K562 (cell line): ENCODE measurements around the gene ADAP2. TPM values are rescaled to one million over a fixed set of nuclear protein-coding genes. Genes with fewer than 3 reads are reported as not detected.
A peak's percentile ranks its signal among the peaks of the same experiment; 100 is the strongest.

Experiments
- ATAC-seq: fragments of 200-7000 bp; cut with Tn5 transposase; 3 replicates; pipeline ENCODE4 v1.9.1; 2020; ENCODE audit warnings: moderate library complexity
- BruUV-seq: library from RNA; stranded (reverse); fragments of 400-500 nt; replicated peaks from 2 replicates; lab custom pipeline; 2021; lab: Mats Ljungman, UMichigan
- CTCF ChIA-PET: fragments of 300-600 bp; formaldehyde crosslinking; extraction: SDS; loops from one replicate; lab custom pipeline; 2021; ENCODE audit warnings: low intra/inter-chr PET ratio; lab: Yijun Ruan, JAX
- POLR2A ChIA-PET: fragments of 300-600, 350-650 bp; sonication (Branson Sonifier 250); formaldehyde crosslinking; extraction: SDS; loops from one replicate; lab custom pipeline; 2021; ENCODE audit warnings: antibody characterized with exemption, inconsistent platforms; lab: Yijun Ruan, JAX
- DNase-seq, 4 experiments: peaks; one replicate each; pipeline versions ENCODE4 v3.0.0 to v3.0.0-alpha.2; 2011 to 2018; ENCODE audit warnings: low spot score in 3 of 4, mixed read lengths in 3 of 4; ENCODE audit errors: extremely low read depth in 1 of 4
- FAIRE-seq: peaks from 2 replicates; lab custom pipeline; 2011; peaks lifted over from hg19 to GRCh38; lab: Jason Lieb, UNC
- H2AFZ ChIP-seq: 2 replicates; pipeline ENCODE4 v1.6.0; 2011; ENCODE audit warnings: low read depth, low read length, control low read depth, inconsistent platforms
- H3K27ac ChIP-seq: fragments of 200-600 bp; 3 replicates; pipeline ENCODE4 v1.8.0; 2011; ENCODE audit warnings: low read depth, mild to moderate bottlenecking, control low read depth, inconsistent platforms, low read length, moderate library complexity, mixed read lengths; ENCODE audit errors: extremely low read depth
- H3K27me3 ChIP-seq, 2 experiments: fragments of 300-600 bp in 1 of 2; 2 replicates in 1 of 2; 3 replicates in 1 of 2; pipeline versions ENCODE4 v1.6.0 to v1.8.0; 2011; ENCODE audit warnings: inconsistent platforms in 2 of 2, low read length in 2 of 2, mild to moderate bottlenecking in 1 of 2, mixed read lengths in 1 of 2, moderate library complexity in 1 of 2; ENCODE audit not compliant: control insufficient read depth in 2 of 2, insufficient read depth in 2 of 2
- H3K36me3 ChIP-seq: fragments of 300-600 bp; 3 replicates; pipeline ENCODE4 v1.8.0; 2011; ENCODE audit warnings: mild to moderate bottlenecking, low read length, inconsistent platforms; ENCODE audit not compliant: control insufficient read depth, insufficient read depth
- H3K4me1 ChIP-seq, 2 experiments: fragments of 200-600 bp in 1 of 2; replicated peaks in 1 of 2; 2 replicates in 1 of 2; 3 replicates in 1 of 2; pipeline versions ENCODE4 v1.5.1 to v1.8.0; 2011; ENCODE audit warnings: inconsistent platforms in 2 of 2, low read length in 2 of 2, mild to moderate bottlenecking in 1 of 2, mixed read lengths in 1 of 2, moderate library complexity in 1 of 2; ENCODE audit not compliant: control insufficient read depth in 2 of 2, insufficient read depth in 2 of 2
- H3K4me2 ChIP-seq: 2 replicates; pipeline ENCODE4 v1.6.1; 2011; ENCODE audit warnings: low read length, control low read depth, inconsistent platforms, mixed read lengths; ENCODE audit not compliant: insufficient read depth
- H3K4me3 ChIP-seq: fragments of 200-600 bp; sonication (generic), shearing (Covaris generic); 2 replicates; pipeline ENCODE4 v1.5.1; 2016; ENCODE audit warnings: control low read depth, inconsistent platforms
- H3K79me2 ChIP-seq: fragments of 200-600 bp; 3 replicates; pipeline ENCODE4 v1.8.0; 2011; ENCODE audit warnings: low read length, inconsistent platforms; ENCODE audit not compliant: control insufficient read depth, insufficient read depth
- H3K9ac ChIP-seq, 2 experiments: 2 replicates each; pipeline versions ENCODE4 v1.6.0 to v1.6.1; 2011; ENCODE audit warnings: low read depth in 2 of 2, low read length in 2 of 2, control low read depth in 1 of 2, inconsistent platforms in 1 of 2, mild to moderate bottlenecking in 1 of 2, mixed read lengths in 1 of 2; ENCODE audit not compliant: insufficient read depth in 1 of 2
- H3K9me1 ChIP-seq: one replicate; pipeline ENCODE4 v1.6.0; 2011; ENCODE audit warnings: inconsistent platforms, mild to moderate bottlenecking, low read length, moderate library complexity; ENCODE audit not compliant: control insufficient read depth, insufficient read depth
- H3K9me3 ChIP-seq: replicated peaks from 2 replicates; pipeline ENCODE4 v1.5.1; 2011; ENCODE audit warnings: low read depth, low read length, inconsistent platforms; ENCODE audit not compliant: control insufficient read depth, insufficient read depth
- H4K20me1 ChIP-seq: replicated peaks from 2 replicates; pipeline ENCODE4 v1.6.1; 2011; ENCODE audit warnings: low read length, inconsistent platforms, mixed read lengths; ENCODE audit not compliant: control insufficient read depth, insufficient read depth
- GATAD2A ChIP-seq: fragments of 450-650 bp; IDR thresholded peaks from 2 replicates; pipeline ENCODE4 v1.6.1; 2017
- KAT8 ChIP-seq: fragments of 450-650 bp; IDR thresholded peaks from 2 replicates; pipeline ENCODE4 v1.6.1; 2016; ENCODE audit warnings: low read depth, mild to moderate bottlenecking
- NFRKB ChIP-seq: fragments of 450-650 bp; IDR thresholded peaks from 2 replicates; pipeline ENCODE4 v1.6.1; 2016; ENCODE audit warnings: low read depth
- RCOR1 ChIP-seq, 2 experiments: IDR thresholded peaks; 2 replicates each; pipeline ENCODE4 v1.6.1; 2012; ENCODE audit warnings: low read depth in 2 of 2, low read length in 2 of 2, borderline replicate concordance in 1 of 2, improper control_type of control experiment in 1 of 2
- RFX1 ChIP-seq: fragments of 450-650 bp; IDR thresholded peaks from 2 replicates; pipeline ENCODE4 v1.6.1; 2016; ENCODE audit warnings: mild to moderate bottlenecking, moderate library complexity
- WGBS: fragments of 100-300 bp; shearing (Covaris generic); methylation state at CpG from one replicate; pipeline ENCODE4 v1.1.6; 2016; ENCODE audit warnings: low coverage, mixed read lengths; ENCODE audit not compliant: insufficient coverage; ENCODE audit errors: missing lambda C conversion rate; 5-methylcytosine and 5-hydroxymethylcytosine counted together
- in situ Hi-C: fragments of 300-500 bp; cut with MboI; formaldehyde crosslinking; loops from 4 replicates; pipeline ENCODE4 v1.15.0; 2018; ENCODE audit warnings: inconsistent platforms, mixed read lengths
- intact Hi-C: fragments of 100-400 bp; cut with micrococcal nuclease; formaldehyde crosslinking; loops from 2 replicates; pipeline ENCODE4 v1.14.2; 2022
- polyA plus RNA-seq, 8 experiments: library from polyadenylated mRNA; depleted of rRNA in 4 of 8; stranded (reverse) in 5 of 8; unstranded in 3 of 8; fragments of >200 nt; fragmentation: Nextera tagmentation in 2 of 8; fragmentation: Illumina TruSeq in 1 of 8; extraction: Ambion mirVana in 2 of 8; extraction: Trizol in 1 of 8; gene quantifications; 2 replicates each; pipeline versions ENCODE4 v1.2.1 to v1.2.3, GENCODE V29; 2011 to 2014; ENCODE audit warnings: inconsistent platforms in 1 of 8, missing spikeins in 1 of 8
- total RNA-seq, 7 experiments: library from RNA; depleted of rRNA in 6 of 7; stranded (reverse); fragments of >200 nt in 6 of 7; fragmentation: Illumina TruSeq in 2 of 7; extraction: Trizol in 2 of 7; gene quantifications; 2 replicates each; pipeline versions ENCODE4 v1.2.1 to v1.2.3, GENCODE V29; 2011 to 2021; ENCODE audit warnings: low replicate concordance in 1 of 7
- TF ChIP-seq, protein P1 (sequence below), 2 experiments: fragments of 450-650 bp; formaldehyde crosslinking in 1 of 2; IDR thresholded peaks; 2 replicates each; pipeline versions ENCODE4 v1.4.0 to v1.6.1; 2014 to 2020; ENCODE audit warnings: mild to moderate bottlenecking in 2 of 2, borderline replicate concordance in 1 of 2, low read depth in 1 of 2
- TF ChIP-seq, protein P2 (sequence below): fragments of 450-650 bp; conservative IDR thresholded peaks from 2 replicates; pipeline ENCODE4 v1.6.1; 2016; ENCODE audit warnings: missing genetic modification characterization, low read depth, mild to moderate bottlenecking, control low read depth, missing compliant biosample characterization

Gene ADAP2
- total and polyA plus RNA-seq, 9 of the 15 experiments (the other 6 are each of a cell fraction or from before 2014, with no cell fraction given), result 0.06 to 0.73 (median 0.23) TPM; not detected in 5

DNA sequence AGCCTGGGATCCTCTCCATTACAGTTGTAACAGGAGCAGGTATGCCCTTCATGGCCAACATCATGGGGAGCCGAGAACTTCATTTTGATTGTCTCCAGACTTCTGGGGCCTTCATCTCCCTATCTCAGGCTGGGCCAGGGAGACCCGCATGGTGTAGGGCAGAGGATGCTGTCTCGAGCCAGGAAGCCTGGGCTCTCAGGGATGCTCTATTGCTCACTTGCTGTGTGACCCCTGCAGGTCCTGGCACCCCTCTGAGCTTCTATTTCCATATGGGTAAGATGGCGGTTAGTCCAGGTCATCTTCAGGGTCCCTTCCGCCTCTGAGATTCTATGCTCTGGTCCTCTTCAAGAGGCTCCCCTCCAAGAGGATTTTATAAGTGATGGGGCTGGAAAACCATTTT is 28.4 kb downstream of the ADAP2 start (continued):
- TF ChIP-seq GATAD2A (no peak), NFRKB (no peak), KAT8 (no peak)

DNA sequence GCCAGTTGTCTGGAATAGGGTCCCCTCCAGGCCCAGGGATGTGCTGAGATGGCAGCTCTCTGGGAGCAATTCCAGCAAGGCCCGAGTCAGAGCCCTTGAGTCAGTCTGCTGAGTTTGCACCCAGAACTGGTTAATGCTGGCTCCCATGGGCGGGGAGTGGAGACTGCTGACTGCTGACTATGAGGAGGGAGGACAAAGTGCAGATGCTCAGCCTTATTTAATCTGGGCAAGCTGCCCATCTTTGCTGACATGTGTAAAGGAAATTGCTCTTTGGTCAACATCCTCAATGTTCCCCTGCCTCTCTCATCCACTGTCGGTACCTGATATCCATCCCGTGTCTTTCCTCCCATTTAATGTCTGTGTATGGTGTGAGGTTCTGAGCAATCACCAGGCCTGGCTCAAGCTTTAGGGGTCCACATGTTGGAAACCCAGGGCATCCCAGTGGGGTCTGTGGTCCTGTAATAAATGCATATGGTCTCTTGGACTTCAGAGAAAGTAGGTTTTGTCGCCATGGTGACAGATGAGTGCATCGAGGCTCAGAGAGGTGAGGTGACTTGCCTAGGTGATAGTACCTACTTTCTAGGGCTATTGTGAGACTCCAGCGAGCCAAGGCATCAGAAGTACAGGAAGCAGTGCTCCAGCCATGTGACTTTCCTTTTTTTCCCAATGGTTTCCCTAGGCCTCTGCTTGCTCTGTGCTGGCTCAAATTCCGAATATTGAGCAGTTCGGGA is 29.1 kb downstream of the ADAP2 start:
- no TSS peak for BruUV-seq
- no peaks in the 10 kb centered on the region for H3K9me1 ChIP-seq
- H3K27me3 ChIP-seq, result peaks cover 12 to 38% of the 10 kb centered on the region in 2 experiments; a peak in 4 of 5 replicates
- H3K4me3 ChIP-seq, result no peak overlapping the region
- TF ChIP-seq RFX1 (peak; percentile 53), RCOR1 (IDR thresholded peaks at IDR 0.05; ENCODE audit: borderline replicate concordance in 1 of 2, low read depth in 2 of 2, low read length in 2 of 2) (0 out of 4 replicates have a peak, but pooled peaks of 1 of the 2 experiments have one; percentile 17)
- TF ChIP-seq, protein P1, sequence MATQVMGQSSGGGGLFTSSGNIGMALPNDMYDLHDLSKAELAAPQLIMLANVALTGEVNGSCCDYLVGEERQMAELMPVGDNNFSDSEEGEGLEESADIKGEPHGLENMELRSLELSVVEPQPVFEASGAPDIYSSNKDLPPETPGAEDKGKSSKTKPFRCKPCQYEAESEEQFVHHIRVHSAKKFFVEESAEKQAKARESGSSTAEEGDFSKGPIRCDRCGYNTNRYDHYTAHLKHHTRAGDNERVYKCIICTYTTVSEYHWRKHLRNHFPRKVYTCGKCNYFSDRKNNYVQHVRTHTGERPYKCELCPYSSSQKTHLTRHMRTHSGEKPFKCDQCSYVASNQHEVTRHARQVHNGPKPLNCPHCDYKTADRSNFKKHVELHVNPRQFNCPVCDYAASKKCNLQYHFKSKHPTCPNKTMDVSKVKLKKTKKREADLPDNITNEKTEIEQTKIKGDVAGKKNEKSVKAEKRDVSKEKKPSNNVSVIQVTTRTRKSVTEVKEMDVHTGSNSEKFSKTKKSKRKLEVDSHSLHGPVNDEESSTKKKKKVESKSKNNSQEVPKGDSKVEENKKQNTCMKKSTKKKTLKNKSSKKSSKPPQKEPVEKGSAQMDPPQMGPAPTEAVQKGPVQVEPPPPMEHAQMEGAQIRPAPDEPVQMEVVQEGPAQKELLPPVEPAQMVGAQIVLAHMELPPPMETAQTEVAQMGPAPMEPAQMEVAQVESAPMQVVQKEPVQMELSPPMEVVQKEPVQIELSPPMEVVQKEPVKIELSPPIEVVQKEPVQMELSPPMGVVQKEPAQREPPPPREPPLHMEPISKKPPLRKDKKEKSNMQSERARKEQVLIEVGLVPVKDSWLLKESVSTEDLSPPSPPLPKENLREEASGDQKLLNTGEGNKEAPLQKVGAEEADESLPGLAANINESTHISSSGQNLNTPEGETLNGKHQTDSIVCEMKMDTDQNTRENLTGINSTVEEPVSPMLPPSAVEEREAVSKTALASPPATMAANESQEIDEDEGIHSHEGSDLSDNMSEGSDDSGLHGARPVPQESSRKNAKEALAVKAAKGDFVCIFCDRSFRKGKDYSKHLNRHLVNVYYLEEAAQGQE (IDR thresholded peaks at IDR 0.05; ENCODE audit: borderline replicate concordance), result peak; percentile 41; the same call in 1 of the 2 replicates
- TF ChIP-seq, protein P1 (CRISPR knock-in tag; IDR thresholded peaks at IDR 0.05; ENCODE audit: low read depth), result no peak
- TF ChIP-seq, protein P2, sequence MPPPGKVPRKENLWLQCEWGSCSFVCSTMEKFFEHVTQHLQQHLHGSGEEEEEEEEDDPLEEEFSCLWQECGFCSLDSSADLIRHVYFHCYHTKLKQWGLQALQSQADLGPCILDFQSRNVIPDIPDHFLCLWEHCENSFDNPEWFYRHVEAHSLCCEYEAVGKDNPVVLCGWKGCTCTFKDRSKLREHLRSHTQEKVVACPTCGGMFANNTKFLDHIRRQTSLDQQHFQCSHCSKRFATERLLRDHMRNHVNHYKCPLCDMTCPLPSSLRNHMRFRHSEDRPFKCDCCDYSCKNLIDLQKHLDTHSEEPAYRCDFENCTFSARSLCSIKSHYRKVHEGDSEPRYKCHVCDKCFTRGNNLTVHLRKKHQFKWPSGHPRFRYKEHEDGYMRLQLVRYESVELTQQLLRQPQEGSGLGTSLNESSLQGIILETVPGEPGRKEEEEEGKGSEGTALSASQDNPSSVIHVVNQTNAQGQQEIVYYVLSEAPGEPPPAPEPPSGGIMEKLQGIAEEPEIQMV (tag), result no peak
- DNase-seq (no peak), ATAC-seq (no peak; the same call in 2 of the 3 replicates), FAIRE-seq (no peak)
- no peaks in the 10 kb centered on the region for H3K79me2 ChIP-seq
- H3K9me3 ChIP-seq, result no peaks in the 10 kb centered on the region
- no peak overlapping the region for H3K4me2 ChIP-seq
- intact Hi-C loops (no loop called here), in situ Hi-C loops (no loop called here)
- H3K9ac ChIP-seq, result no peak overlapping the region
- no peaks in the 10 kb centered on the region for H3K4me1 ChIP-seq
- ChIA-PET CTCF (no interaction called here), POLR2A (interaction anchor here (0.8 kb wide), 1 partner anchor 143 kb away, joined by 4 read pairs; no protein-coding TSS in a partner anchor)
- no peak overlapping the region for H3K27ac ChIP-seq
- WGBS, result 19% methylated on average over 9 of the region's 9 CpGs
- H2AFZ ChIP-seq, result no peak overlapping the region
- no peaks in the 10 kb centered on the region for H3K36me3 ChIP-seq
- H4K20me1 ChIP-seq, result peaks cover 2% of the 10 kb centered on the region; the same call in 1 of the 2 replicates
